NCI-H1105 (cell line): ENCODE measurements around the gene DMWD.
"Not testable (repeated sequence)": the region's sequence is repeated elsewhere in the genome, so short reads cannot be mapped to it uniquely, and the experiment has no call there.

ENCODE experiments used
- DNase-seq: peaks from one replicate; lab custom pipeline; 2025; lab: John Stamatoyannopoulos, UW

Gene DMWD

DNA sequence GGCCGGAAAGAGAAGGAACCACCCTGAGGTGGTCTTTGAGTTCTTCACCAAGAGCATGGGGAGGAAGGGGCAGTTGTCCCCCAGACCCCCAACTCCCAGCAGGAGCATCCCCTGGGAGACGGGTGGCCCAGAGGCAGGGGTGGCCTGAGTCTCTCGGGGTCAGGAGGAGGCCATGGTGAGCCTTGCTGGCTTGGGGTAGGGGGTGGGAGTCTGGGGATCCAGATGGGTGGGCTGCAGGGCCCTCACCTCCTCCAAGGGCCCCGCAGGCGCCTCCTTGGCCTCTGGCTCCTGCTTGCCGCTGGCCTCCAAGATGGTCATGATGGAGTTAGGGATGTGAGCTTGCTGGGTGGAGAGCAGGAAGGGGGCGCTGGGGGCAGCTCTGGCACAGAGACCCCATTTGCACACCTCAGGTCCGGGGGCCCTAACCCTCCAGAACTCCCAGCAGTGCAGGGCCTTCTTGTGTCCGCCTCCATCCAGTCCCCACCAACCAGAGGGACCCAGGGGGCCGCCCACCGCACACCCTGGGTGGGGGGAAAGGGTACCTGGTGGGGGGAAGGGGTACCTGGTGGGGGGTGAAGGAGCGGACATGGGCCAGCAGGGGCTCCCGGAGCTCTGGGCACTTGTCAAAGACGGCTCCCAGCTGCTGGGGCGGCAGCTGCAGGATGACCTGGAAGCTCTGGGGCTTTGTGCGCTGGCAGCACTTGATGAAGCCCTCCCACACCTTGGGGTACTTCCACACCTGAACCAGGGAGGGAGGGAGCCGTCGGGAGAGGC, 23.8 kb upstream of the DMWD start:
- no peak for DNase-seq

DNA sequence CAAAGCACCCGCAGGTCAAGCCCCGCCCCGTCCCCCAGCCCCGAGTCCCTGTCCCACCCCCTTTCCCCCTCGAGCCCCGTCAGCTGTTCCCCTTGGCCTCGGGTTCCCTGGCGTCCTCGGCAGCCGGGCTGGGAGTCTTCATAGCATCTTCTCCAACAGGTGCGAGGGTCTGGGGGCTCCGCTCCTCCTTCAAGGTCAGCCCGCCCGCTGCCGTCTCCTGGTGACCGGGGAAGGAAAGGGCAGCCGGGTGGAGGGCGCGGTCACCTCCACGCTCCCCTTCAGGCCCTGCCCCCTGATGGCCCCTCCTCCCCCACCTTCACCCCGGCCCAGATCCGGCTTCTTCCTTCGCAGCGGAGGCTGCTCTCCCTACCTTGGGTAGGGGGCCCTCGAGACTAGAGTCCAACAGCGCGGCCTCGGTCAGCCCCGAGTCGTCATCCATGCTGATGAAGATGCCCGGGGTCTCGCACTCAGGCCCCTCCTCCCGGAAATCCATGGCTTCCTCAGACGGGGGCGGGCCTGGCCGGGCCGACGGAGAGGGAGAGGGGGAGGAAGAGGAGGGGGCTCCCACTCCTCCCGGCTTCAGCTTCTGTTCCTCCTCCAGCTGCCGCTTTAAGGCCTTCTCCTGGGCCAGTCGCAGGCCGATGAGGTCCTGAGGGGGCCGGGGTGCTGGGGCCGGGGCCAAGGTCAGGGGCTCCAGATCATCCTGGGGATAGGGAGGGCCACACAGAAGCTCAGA, 23.0 kb upstream of the DMWD start:
- DNase-seq, result peak; percentile 47

DNA sequence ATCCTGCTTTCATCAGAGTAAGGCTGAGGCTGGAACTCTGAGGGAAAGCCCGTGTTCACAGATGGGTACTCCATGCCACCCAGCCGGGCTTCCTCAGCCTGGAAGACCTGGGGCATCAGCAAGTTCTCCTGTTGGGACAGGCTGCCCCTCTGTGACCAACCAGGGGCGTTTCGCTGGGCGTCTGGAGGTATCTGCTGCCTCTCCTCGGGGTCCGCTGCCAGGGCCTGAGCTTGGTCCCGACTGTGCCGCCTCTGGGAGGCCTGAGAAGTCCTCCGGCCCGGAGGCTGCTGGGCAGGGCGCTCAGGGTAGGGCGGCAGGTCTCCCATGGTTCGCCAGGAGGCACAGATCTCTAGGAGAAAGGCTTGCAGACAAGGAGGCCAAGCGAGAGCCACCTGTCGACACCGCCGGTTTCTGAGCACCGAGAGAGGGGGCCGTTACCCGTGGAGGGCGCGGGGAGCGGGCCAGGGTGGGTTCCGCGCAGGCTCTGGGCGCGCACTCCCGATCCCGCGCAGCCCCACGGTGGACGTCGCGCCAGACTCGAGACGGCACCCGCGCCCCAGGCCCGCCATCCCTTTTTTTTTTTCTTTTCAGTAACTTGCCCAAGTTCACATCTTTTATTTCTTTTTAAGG, 22.3 kb upstream of the DMWD start, which contains the start of gene RSPH6A:
Gene RSPH6A, minus strand, starts transcription at position 458 of the 630 bp plus-strand sequence. Its CDS starts 132 bp downstream, at position 326.
- no peak for DNase-seq

DNA sequence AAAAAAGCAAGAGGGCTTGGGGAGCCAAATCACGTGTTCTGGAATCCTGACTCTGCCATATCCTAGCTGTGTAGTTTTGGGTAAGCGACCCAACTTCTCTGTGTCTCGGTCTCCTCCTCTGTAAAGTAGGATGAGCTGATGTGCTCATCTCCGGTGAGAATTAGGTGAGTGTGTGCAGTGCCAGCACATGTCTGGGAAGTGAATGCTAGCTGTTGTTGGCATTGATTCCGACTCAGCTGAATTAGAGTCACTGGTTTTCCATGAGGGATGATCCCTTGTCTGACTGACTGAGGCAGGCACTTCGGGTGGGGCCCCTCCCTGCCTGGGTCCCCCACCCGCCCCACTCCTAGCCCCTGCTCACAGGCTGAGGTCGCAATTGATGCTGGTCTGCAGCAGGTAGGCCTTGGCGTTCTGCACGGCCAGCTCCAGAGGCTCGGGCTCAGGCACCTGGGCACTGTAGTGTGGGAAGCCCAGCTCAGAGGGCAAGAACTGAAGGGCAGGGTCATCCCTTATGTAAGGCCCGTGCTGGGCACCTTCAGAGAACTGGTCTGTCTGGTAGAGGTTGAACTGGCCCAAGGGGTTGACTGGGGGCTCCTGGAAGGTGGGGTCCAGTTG, 21.6 kb upstream of the DMWD start:
- no peak for DNase-seq

DNA sequence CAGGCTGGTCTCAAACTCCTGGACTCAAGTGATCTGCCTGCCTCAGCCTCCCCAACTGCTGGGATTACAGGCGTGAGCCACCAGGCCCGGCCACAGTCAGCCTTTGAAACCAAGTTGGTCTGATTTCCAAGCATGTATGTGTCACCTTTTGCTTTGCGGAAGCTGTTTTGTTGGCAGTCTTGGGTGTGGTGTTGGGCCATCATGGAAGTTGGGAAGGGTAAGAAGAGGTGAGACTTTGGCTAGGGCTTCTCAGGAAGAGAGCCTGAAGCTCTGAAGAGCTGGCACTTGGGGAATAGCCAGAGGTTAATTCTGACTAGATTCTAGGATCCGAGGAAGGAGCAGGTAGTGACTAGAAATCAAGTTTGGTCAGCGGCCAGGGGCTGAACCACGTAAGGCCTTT, 19.7 kb upstream of the DMWD start:
- no peak for DNase-seq

DNA sequence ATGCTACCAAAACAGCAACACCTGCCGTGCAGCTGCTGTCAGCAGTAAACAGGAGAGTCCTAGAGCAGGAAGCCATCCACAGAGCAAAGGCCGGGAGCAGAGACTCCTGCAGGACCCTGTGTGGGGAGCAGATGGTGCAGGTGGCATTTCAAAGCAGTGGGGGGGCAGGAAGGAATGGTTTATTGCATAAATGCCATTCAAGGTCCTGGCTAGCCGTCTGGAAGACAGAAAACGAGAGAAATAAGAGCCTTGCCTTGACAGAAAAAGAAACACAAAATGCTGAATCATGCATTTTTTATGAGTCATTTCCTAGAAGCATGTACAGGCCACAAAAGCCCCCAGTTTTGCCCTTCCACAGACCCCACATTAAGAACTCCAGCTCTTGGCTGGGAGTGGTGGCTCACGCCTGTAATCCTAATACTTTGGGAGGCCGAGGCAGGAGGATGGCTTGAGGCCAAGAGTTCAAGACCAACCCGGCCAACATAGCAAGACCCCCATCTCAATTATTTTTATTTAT, 17.1 kb upstream of the DMWD start:
- no peak for DNase-seq

DNA sequence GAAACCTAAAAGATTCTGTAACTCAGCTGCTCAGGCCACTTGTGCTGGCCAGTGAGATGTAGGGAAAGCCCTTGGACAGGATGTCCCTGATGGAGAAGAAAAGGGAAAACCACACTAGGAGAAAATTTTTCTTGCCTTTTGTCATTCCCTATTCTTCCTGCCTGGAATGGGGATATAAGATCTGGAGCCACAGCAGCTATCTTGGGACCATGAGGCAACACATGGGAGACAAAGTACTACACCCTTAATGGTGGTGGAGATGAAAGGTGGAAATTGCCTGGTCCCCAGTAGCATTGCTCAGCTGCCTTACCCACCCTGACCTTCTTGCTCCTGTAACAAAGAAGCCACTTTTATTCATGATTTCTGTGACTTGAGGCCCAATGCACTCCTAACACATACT, 13.1 kb upstream of the DMWD start:
- no peak for DNase-seq

DNA sequence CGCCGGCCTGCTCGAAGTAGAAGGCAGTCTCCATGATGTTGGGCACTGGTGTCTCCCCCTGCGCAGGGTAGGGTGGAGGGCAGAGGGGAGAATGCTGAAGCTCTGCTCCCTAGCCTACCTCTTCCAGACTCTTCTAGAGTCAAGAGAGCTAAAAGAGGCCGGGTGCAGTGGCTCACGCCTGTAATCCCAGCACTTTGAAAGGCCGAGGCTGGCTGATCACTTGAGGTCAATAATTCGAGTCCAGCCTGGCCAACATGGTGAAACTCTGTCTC, 12.2 kb upstream of the DMWD start:
- no peak for DNase-seq

DNA sequence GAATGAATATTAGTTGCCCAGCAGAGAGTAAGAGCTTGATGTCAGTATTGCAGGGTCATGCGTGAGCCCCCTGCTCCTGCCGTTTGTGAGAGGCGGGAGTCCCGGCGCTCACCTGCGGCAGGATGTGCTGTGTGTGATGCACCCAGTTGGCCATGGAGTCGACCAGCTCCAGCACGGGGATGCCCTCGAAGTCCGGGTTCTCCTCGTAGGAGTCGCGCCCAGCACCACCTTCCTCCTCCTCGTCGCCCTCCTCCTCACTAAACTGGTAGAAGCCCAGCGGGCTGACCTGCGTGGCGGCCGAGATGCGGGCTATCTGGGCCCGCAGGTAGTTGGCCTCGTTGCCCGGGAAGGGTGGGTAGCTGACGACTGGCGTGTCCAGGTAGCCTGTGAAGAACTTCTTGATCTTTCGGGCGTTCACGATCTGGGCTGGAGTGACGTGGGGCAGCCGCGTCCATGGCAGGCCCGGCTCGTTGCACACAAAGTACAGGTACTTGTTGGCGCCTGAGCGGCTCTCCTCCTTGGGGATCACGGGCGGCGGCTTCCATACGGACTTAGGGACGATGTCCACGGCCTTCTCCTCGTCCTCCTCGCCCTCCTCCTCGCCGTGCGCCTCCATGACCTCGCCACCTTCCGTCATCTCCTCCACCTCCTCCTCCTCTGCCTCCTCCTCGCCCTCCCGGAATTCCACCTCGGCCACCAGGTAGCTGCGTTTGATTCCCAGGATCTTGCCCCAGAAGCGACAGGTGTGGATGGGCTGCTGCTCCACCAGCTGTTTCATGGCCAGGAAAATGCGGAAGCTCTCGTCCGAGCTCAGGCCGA, 11.7 kb upstream of the DMWD start:
- no peak for DNase-seq

DNA sequence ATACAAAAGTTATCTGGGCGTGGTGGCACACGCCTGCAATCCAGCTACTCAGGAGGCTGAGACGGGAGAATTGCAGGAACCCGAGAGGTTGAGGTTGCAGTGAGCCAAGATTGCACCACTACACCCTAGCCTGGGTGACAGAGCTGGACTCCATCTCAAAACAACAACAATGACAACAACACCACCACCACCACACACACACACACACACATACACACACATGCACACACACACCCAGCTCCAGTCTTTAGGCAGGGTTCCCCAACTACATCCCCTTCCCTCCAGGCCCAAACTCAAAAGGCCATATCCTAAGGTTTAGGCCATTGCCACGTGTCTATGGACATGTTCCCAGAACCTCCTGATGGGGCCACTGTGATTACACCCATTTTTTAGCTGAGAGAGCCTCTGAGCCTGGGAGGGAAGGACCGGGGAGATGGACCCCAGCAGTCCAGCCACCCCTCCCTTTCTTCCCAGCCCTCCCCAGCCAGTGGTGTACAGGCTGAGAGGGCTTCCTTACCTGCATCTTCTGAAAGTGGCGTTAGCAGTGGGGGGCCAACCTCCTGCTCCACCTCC, 9.0 kb upstream of the DMWD start:
- DNase-seq, result no peak

DNA sequence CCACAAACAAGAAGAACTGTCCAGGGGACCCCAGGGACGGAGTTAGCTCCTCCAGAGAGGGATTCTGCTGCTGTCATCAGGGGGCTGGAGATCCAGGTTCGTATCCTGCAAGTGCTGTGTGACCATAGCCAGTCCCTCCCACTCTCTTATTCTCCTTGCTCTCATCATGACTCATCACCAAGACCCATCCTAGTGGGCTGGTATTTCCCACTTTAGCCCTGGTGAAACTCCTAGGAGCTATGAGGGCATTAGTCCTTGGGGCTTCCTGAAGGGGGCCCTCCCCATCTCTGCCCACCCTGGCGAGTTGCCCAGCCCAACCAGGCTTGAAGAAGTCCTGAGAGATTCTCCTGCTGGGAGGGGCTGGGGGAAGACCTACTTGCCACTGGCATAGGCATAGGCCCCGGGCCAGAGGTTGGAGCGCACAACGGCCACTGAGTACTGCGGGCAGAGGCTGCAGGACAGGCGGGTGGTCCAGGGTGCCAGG, 7.5 kb upstream of the DMWD start:
- no peak for DNase-seq

DNA sequence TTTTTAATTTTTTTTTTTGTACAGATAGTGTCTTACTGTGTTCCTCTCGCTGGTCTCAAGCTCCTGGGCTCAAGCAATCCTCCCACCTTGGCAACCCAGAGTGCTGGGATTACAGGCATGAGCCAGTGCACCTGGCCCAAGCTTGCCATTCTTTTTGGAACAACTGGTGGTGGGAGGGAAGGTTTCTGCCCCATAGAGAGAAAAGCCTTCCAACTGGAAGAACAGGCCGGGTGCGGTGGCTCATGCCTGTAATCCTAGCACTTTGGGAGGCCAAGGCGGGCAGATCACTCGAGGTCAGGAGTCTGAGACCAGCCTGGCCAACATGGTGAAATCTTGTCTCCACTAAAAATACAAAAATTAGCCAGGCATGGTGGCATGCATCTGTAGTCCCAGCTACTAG, 6.9 kb upstream of the DMWD start:
- not testable (repeated sequence) for DNase-seq

DNA sequence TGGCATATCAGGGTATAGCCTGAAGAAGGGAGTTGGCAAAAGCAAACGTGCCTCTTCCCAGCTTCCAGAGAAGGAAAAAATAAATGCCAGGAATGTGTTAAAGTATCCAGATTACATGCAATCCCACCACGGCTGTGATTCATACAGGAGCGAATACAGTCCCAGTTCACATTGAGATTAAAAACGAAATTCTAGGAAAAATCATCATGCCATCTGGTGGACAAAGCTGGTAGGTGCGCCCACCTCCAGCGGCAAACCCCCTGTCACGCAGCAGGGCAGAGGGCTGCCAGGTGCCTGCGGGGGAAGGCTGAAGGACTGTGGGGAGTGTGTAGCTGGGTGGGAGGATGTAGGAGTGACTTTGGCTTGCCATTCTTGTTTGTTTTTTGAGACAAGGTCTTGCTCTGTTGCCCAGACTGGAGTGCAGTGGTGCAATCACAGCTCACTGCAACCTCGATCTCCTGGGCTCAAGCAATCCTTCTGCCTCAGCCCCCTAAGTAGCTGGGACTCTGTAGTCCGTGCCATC, 6.4 kb upstream of the DMWD start:
- DNase-seq, result peak; percentile 68

DNA sequence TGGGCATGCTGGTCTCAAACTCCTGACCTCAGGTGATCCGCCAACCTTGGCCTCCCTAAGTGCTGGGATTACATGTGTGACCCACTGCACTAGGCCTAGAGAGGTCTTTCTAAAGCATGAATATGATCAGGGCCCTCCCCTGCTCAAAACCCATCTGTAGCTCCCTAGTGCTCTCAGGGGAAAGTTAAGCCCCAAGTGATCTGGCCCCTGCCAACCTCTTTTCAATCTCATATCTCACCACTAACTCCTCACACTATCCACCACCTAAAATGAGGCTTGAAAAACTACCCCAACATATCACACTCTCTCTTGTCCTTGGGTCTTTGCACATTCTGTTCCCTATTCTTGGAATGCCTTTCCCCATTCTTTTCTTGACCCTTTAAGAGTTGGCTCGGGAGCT, 2.0 kb upstream of the DMWD start:
- no peak for DNase-seq

DNA sequence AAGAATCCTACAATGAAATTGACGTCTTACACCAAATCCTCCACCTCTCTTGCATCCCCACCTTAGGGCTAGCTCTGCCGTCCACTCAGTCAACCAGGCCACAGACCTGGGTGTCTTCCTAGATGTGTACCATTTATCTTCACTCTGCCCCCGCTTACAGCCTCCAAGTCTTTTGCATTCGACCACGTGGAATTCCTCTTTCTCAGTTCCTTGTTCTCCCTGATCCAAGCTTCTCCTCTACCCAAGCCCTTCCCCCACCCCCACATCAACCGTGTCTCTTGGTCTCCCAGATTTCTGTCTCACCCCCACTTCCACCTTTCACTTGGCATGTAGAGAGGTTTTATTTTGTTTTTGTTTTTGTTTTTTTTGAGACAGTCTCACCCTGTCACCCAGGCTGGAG, 1.2 kb upstream of the DMWD start:
- DNase-seq, result no peak

DNA sequence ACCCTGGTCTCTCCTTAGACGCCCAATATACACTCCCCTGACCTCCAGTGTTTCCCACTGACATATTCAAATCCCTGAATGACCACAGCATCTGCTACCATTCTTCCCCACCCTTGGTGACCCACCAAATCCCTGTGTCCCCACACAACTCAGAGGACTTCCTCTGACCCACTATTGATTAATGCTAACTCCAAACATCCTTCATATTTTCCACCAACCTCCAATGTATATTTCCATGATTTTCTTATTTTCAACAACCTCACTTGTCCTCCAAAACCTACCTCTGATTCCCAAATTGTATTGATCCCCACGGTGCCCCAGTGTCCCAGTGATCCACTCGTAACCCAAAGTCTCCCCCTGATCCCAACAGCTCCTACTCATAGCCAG, 526 bp upstream of the DMWD start:
- no peak for DNase-seq

DNA sequence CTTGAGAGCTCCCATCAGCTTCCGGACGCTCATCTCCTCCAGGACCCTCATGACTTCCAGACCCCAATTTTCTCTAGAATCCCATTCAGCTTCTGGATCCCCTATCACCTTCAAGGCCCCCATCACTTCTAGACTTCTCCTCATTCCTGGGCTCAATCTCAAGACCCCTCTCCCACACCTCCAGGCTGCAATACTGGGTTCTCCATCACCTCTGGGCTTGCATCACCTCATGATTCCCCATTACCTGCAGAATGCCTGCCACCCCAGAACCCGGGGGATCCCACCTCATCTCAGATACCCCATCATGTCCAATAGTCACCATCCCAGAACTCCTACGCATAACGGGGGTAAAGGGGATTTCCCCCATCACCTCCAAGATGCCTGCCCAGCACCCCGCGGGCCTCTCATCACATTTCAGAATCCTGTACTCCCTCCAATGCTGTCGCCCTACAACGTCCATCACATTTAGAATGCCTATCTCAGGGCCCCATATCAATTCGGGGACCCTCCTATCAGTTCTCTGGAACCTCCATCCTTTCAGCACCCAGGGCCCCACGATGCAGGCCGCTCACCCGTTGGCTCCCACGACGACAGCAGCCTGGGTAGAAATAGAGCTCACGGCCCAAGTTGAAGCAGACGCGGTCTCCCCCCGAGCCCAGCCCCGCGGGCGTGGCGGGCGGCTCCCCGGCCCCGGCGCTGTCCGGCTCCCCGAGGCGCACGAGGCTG, 738 bp downstream of the DMWD start:
- no peak for DNase-seq

DNA sequence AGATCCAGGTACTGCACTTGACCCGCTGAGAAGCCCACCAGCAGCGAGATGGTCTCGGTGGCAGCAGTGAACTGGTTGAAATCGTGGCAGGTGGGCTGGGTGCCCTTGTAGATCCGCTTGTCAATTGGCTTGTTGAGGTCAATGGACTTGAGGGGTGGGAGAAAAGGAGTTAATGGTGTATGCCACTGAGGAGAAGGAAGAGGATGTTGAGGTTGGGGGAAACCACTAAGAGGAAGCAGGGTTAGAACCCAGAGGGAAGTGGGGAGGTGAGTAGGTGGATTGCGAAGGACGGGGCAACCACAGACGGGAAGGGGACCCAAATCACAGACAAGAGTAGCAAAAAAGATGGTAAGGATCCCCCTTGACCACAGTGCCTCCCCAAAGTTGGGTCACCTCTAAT, 1.7 kb downstream of the DMWD start:
- no peak for DNase-seq

DNA sequence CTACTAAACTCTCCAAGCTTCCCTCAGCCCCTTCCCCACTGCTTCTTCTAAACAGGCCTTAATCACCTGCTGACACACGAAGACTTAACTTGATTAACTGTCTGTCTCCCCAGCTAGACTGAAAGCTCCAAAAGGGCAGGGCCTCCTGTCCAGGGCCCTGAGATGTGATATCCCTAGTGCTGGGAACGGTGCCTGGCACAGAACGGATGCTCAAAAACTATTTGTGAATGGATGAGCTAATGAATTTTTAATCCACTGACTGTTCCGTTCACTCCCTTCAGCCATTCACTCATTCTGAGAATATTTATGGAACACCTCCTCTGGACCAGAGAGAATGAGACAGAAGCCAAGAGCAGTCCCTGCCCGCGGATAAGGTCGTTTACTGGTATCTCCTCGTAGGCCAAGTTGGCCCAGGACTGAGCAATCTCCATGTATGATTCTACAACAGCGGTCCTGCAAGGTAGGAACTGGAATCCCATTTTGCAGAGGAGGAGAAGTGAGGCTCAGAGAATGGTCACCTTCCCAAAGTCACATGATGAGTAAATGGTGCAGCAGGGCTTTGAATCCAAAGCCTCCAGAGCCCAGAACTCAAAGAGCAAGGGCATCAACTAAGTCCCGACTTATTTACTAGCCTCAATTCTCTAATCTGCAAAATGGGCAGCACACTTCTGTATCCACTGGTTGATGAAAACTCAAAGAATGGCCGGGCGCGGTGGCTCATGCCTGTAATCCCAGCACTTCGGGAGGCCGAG, 3.4 kb downstream of the DMWD start:
- no peak for DNase-seq

DNA sequence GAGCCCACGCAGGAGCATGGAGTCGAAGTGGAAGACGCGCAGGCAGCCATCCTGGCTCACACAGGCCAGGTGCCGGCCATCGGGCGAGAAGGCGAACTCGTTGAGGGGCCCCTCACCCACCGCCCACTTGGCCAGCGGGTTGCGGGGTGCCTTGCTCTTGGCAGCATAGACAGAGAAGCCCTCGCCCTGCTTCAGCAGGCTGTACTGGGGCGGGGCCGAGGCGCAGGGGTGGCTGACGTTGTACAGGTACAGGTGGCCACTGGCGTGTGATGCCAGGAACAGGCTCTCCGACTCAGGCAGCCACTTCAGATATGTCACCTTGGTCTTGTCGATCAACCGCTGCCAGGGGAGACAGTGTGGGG, 6.1 kb downstream of the DMWD start:
- DNase-seq, result no peak
